ENCODE measurements around the gene TBC1D32.

DNA sequence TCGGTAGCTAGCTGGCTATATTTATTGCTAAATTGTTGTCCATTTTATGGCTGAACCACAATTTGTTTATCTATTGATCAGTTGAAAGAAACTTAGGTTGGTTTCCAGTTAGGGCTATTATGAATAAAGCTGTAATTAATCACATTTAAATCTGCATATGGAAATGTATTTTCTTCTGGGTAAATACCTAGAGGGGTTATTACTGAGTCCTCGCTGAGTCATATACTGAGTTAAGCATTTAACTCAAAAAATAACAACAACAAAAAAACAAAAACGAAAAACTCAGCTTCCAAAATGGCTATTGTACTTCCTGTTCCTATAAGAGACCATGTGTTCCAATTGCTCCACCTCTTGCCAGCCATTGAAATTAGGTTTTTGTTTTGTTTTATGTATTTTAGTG is 258.2 kb downstream of the TBC1D32 start:
- TF ChIP-seq, protein P1, sequence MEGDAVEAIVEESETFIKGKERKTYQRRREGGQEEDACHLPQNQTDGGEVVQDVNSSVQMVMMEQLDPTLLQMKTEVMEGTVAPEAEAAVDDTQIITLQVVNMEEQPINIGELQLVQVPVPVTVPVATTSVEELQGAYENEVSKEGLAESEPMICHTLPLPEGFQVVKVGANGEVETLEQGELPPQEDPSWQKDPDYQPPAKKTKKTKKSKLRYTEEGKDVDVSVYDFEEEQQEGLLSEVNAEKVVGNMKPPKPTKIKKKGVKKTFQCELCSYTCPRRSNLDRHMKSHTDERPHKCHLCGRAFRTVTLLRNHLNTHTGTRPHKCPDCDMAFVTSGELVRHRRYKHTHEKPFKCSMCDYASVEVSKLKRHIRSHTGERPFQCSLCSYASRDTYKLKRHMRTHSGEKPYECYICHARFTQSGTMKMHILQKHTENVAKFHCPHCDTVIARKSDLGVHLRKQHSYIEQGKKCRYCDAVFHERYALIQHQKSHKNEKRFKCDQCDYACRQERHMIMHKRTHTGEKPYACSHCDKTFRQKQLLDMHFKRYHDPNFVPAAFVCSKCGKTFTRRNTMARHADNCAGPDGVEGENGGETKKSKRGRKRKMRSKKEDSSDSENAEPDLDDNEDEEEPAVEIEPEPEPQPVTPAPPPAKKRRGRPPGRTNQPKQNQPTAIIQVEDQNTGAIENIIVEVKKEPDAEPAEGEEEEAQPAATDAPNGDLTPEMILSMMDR (IDR thresholded peaks at IDR 0.05; ENCODE audit: low read depth, low read length, poor library complexity, severe bottlenecking), result no peak
- no peak for TF ChIP-seq EZH2phosphoT487 (IDR thresholded peaks at IDR 0.05; ENCODE audit: borderline replicate concordance, low read length)

Data from DOHH2 (cell line).